Sigmoid colon (tissue), 4 donors: ENCODE results near the gene WFDC13.

ENCODE experiments used
- EP300 ChIP-seq, 4 donors: sonication (generic); formaldehyde crosslinking; IDR thresholded peaks; one replicate each; pipeline ENCODE4 v1.6.1; 2017; ENCODE audit warnings: antibody characterized with exemption in 4 of 4
- POLR2A ChIP-seq, 2 donors: fragments of 450-650 bp; IDR thresholded peaks; one replicate each; pipeline ENCODE4 v1.6.1; 2016; ENCODE audit warnings: antibody characterized with exemption in 2 of 2, mild to moderate bottlenecking in 2 of 2, moderate library complexity in 2 of 2
- POLR2AphosphoS5 ChIP-seq, 4 donors: sonication (generic); formaldehyde crosslinking; IDR thresholded peaks; one replicate each; pipeline ENCODE4 v1.6.1; 2017; ENCODE audit warnings: antibody characterized with exemption in 4 of 4
- TF ChIP-seq, protein P1 (sequence below), 4 experiments: fragments of 450-650 bp in 3 of 4; fragments of 200-600 bp in 1 of 4; IDR thresholded peaks; one replicate each; pipeline ENCODE4 v1.5.1; 2016 to 2019; ENCODE audit warnings: antibody characterized with exemption in 4 of 4, mild to moderate bottlenecking in 3 of 4, moderate library complexity in 2 of 4

DNA sequence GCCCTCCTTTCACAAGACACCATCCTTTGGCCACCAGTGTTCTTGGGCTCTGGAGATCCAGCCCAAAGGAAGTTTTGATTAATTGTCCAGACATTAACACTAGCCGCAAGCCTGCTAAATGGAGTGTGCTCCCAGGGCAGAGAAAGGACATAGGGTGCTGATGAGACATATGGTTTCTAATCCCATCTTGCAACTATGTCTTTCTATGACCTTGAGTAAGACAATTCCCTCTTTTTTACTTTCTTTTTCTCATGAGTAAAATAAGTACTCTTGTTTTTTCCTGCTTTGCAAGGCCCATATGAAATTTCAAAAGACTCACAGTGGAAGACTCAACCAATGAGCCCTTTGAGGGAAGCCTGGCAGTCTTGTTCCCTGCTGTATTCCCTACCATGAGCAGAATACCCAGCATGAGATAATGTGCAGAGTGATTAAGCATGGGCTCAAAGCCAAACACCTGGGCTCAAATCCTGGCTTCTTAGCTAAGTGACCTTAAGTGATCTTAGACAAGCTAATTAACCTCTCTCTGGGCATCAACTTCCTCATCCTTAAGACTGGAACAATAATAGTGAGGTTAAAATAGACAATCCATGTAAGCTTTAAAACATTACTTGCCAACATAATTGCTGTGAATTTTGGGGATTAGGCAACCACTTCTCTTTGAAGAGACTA is 3.3 kb downstream of the WFDC13 start, which contains the start of gene WFDC10B:
- TF ChIP-seq EP300 (IDR thresholded peaks at IDR 0.05) = no peak
- no peak for TF ChIP-seq POLR2A (IDR thresholded peaks at IDR 0.05)
- TF ChIP-seq, protein P1, sequence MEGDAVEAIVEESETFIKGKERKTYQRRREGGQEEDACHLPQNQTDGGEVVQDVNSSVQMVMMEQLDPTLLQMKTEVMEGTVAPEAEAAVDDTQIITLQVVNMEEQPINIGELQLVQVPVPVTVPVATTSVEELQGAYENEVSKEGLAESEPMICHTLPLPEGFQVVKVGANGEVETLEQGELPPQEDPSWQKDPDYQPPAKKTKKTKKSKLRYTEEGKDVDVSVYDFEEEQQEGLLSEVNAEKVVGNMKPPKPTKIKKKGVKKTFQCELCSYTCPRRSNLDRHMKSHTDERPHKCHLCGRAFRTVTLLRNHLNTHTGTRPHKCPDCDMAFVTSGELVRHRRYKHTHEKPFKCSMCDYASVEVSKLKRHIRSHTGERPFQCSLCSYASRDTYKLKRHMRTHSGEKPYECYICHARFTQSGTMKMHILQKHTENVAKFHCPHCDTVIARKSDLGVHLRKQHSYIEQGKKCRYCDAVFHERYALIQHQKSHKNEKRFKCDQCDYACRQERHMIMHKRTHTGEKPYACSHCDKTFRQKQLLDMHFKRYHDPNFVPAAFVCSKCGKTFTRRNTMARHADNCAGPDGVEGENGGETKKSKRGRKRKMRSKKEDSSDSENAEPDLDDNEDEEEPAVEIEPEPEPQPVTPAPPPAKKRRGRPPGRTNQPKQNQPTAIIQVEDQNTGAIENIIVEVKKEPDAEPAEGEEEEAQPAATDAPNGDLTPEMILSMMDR (IDR thresholded peaks at IDR 0.05) = no peak
- TF ChIP-seq POLR2AphosphoS5 (IDR thresholded peaks at IDR 0.05) = no peak
